GM23248 (cell line): ENCODE measurements around the gene ENTREP3. TPM values are rescaled to one million over a fixed set of nuclear protein-coding genes. Genes with fewer than 3 reads are reported as not detected.
A peak's percentile ranks its signal among the peaks of the same experiment; 100 is the strongest.
"Not testable (repeated sequence)": the region's sequence is repeated elsewhere in the genome, so short reads cannot be mapped to it uniquely, and the experiment has no call there.

Source experiments
- DNase-seq: peaks from one replicate; pipeline ENCODE4 v3.0.0-alpha.2; 2015
- H2AFZ ChIP-seq: fragments of 200-600 bp; sonication (generic); 2 replicates; pipeline ENCODE4 v1.6.1; 2016; ENCODE audit warnings: antibody characterized with exemption
- H3F3A ChIP-seq: fragments of 200-600 bp; sonication (generic); 2 replicates; pipeline ENCODE4 v1.6.1; 2016; ENCODE audit warnings: mild to moderate bottlenecking, antibody characterized with exemption, mixed run types; ENCODE audit not compliant: insufficient read depth
- H3K27ac ChIP-seq: fragments of 200-600 bp; sonication (generic); 2 replicates; pipeline ENCODE4 v1.5.1; 2016; ENCODE audit warnings: mild to moderate bottlenecking
- H3K27me3 ChIP-seq: fragments of 200-600 bp; sonication (generic); replicated peaks from 2 replicates; pipeline ENCODE4 v1.6.1; 2016; ENCODE audit warnings: mild to moderate bottlenecking; ENCODE audit not compliant: insufficient read depth
- H3K36me3 ChIP-seq: fragments of 200-600 bp; sonication (generic); 2 replicates; pipeline ENCODE4 v1.6.1; 2016; ENCODE audit warnings: low read depth, mild to moderate bottlenecking
- H3K4me1 ChIP-seq: fragments of 200-600 bp; sonication (generic); 2 replicates; pipeline ENCODE4 v1.6.1; 2016; ENCODE audit warnings: mild to moderate bottlenecking; ENCODE audit not compliant: insufficient read depth
- H3K4me2 ChIP-seq: fragments of 200-600 bp; sonication (generic); one replicate; pipeline ENCODE4 v1.6.1; 2016; ENCODE audit warnings: mild to moderate bottlenecking; ENCODE audit not compliant: unreplicated experiment
- H3K4me3 ChIP-seq: fragments of 200-600 bp; sonication (generic); 2 replicates; pipeline ENCODE4 v1.5.1; 2016; ENCODE audit warnings: mild to moderate bottlenecking
- H3K79me2 ChIP-seq: fragments of 200-600 bp; sonication (generic); 2 replicates; pipeline ENCODE4 v1.6.1; 2016; ENCODE audit warnings: mild to moderate bottlenecking; ENCODE audit not compliant: insufficient read depth
- H3K9ac ChIP-seq: fragments of 200-600 bp; sonication (generic); 2 replicates; pipeline ENCODE4 v1.6.1; 2016; ENCODE audit warnings: mild to moderate bottlenecking
- H3K9me2 ChIP-seq: fragments of 200-600 bp; sonication (generic); 2 replicates; pipeline ENCODE4 v1.6.1; 2016; ENCODE audit warnings: mixed run types, mild to moderate bottlenecking, moderate library complexity; ENCODE audit not compliant: insufficient read depth
- H3K9me3 ChIP-seq: fragments of 200-600 bp; sonication (generic); one replicate; pipeline ENCODE4 v1.6.1; 2017; ENCODE audit warnings: low read depth
- H4K20me1 ChIP-seq: fragments of 200-600 bp; sonication (generic); 2 replicates; pipeline ENCODE4 v1.6.0; 2016; ENCODE audit not compliant: insufficient read depth
- EZH2 ChIP-seq: fragments of 200-600 bp; sonication (generic); IDR thresholded peaks from 2 replicates; pipeline ENCODE4 v1.6.1; 2018; ENCODE audit warnings: antibody characterized with exemption, mild to moderate bottlenecking; ENCODE audit not compliant: insufficient read depth, poor library complexity, severe bottlenecking
- EZH2phosphoT487 ChIP-seq: fragments of 200-600 bp; sonication (generic); IDR thresholded peaks from 2 replicates; pipeline ENCODE4 v1.6.1; 2018; ENCODE audit warnings: antibody characterized with exemption, moderate library complexity, mild to moderate bottlenecking, low read depth; ENCODE audit not compliant: insufficient read depth
- WGBS, 2 experiments: methylation state at CpG; one replicate each; pipeline ENCODE4 v1.1.6; 2015 to 2017; ENCODE audit warnings: low lambda C conversion rate in 2 of 2, low coverage in 1 of 2; ENCODE audit errors: missing lambda C conversion rate in 2 of 2; 5-methylcytosine and 5-hydroxymethylcytosine counted together
- in situ Hi-C: fragments of 300-500 bp; cut with MboI; formaldehyde crosslinking; loops from 2 replicates; pipeline ENCODE4 v1.15.0; 2020
- polyA plus RNA-seq: library from polyadenylated mRNA; unstranded; fragments of >200 nt; fragmentation: Nextera tagmentation; extraction: Ambion mirVana; gene quantifications from 2 replicates; pipeline ENCODE4 v1.2.1, GENCODE V29; 2016
- total RNA-seq: library from RNA; depleted of rRNA; stranded (reverse); fragments of >200 nt; shearing (Covaris generic); gene quantifications from 2 replicates; pipeline ENCODE4 v1.2.3, GENCODE V29; 2014

The ENTREP3 gene
- total and polyA plus RNA-seq, 2 experiments from 2014 or later: 8.0 TPM

GRCh38 chr1:155251566-155251965 lies 3.7 kb downstream of the ENTREP3 start:
- Histone ChIP-seq H3K79me2 (peaks cover 23% of the 10 kb centered on the region), H3K4me3 (no peak overlapping the region), H2AFZ (no peak overlapping the region), H3K4me1 (peaks cover 7% of the 10 kb centered on the region; the same call in 1 of the 2 replicates), H3K36me3 (no peaks in the 10 kb centered on the region), H3K27ac (no peak overlapping the region), H4K20me1 (no peaks in the 10 kb centered on the region), H3K9me3 (no peaks in the 10 kb centered on the region), H3K27me3 (no peaks in the 10 kb centered on the region), H3F3A (peaks cover 9% of the 10 kb centered on the region; the same call in 1 of the 2 replicates), H3K9me2 (no peaks in the 10 kb centered on the region), H3K9ac (no peak overlapping the region), H3K4me2 (no peak overlapping the region)
- in situ Hi-C loops: no loop called here
- 85 to 94% methylated on average over 3 to 7 of the region's 7 CpGs for WGBS, 2 experiments
- TF ChIP-seq EZH2: no peak
- no peak for TF ChIP-seq EZH2phosphoT487
- DNase-seq: no peak

- Histone ChIP-seq H3K27ac (no peak overlapping the region), H3K36me3 (no peaks in the 10 kb centered on the region), H3K27me3 (no peaks in the 10 kb centered on the region), H3K4me2 (no peak overlapping the region), H3K79me2 (peaks cover 23% of the 10 kb centered on the region), H3F3A (peaks cover 3% of the 10 kb centered on the region; the same call in 1 of the 2 replicates), H3K9ac (0 out of 2 replicates have a peak overlapping the region, but pooled peaks have one; percentile 26), H3K4me3 (no peak overlapping the region), H3K9me3 (no peaks in the 10 kb centered on the region), H3K9me2 (no peaks in the 10 kb centered on the region), H3K4me1 (peaks cover 7% of the 10 kb centered on the region; the same call in 1 of the 2 replicates), H4K20me1 (no peaks in the 10 kb centered on the region), H2AFZ (peak overlapping the region; percentile 68)
- TF ChIP-seq EZH2phosphoT487: no peak
- no peak for TF ChIP-seq EZH2
- peak; percentile 95 for DNase-seq
- in situ Hi-C loops: no loop called here
- WGBS, 2 experiments: 18 to 28% methylated on average over 22 of the region's 23 CpGs
These were observed 4.4 kb downstream of the ENTREP3 start for GRCh38 chr1:155250633-155251449.

DNA sequence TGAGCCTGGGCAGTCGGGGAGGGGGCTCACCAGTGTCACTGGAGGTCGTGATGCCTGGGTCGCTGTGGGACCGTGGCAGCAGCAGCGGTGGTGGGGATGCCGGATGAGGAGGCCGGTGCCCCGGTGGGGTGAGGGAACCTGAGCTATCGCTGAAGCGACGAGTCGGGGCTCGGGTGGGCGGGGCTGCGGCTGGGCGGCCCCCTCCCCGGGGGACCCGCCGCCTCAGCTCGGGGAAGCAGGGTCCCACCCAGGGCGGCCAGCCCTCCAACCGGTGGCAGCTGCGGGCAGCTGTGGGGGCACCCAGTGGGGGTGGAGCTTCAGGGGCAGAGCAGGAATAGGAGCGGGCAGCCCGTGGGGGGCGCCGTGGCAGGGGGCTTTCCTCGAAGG lies 5.0 kb downstream of the ENTREP3 start:
- no peak overlapping the region for H3K4me2 ChIP-seq
- peaks cover 9% of the 10 kb centered on the region; the same call in 1 of the 2 replicates for H3K4me1 ChIP-seq
- peaks cover 8% of the 10 kb centered on the region; the same call in 1 of the 2 replicates for H3F3A ChIP-seq
- 42 to 59% methylated on average over 10 to 23 of the region's 28 CpGs for WGBS, 2 experiments
- H3K9me3 ChIP-seq: no peaks in the 10 kb centered on the region
- peak overlapping the region; percentile 68 for H2AFZ ChIP-seq
- 0 out of 2 replicates have a peak overlapping the region, but pooled peaks have one; percentile 26 for H3K9ac ChIP-seq
- H3K36me3 ChIP-seq: no peaks in the 10 kb centered on the region
- in situ Hi-C loops: no loop called here
- H3K27ac ChIP-seq: no peak overlapping the region
- no peak for TF ChIP-seq EZH2phosphoT487
- no peak for TF ChIP-seq EZH2
- H3K79me2 ChIP-seq: peaks cover 23% of the 10 kb centered on the region
- H3K9me2 ChIP-seq: no peaks in the 10 kb centered on the region
- no peaks in the 10 kb centered on the region for H4K20me1 ChIP-seq
- no peaks in the 10 kb centered on the region for H3K27me3 ChIP-seq
- no peak overlapping the region for H3K4me3 ChIP-seq
- DNase-seq: no peak

GRCh38 chr1:155247667-155248553 lies 7.4 kb downstream of the ENTREP3 start:
- TF ChIP-seq EZH2phosphoT487 (no peak), EZH2 (no peak)
- H3K27ac ChIP-seq: no peak overlapping the region
- peaks cover 10% of the 10 kb centered on the region for H3K4me1 ChIP-seq
- H3K9ac ChIP-seq: no peak overlapping the region
- H2AFZ ChIP-seq: no peak overlapping the region
- no peaks in the 10 kb centered on the region for H4K20me1 ChIP-seq
- H3K9me3 ChIP-seq: no peaks in the 10 kb centered on the region
- peaks cover 9% of the 10 kb centered on the region for H3K79me2 ChIP-seq
- no peaks in the 10 kb centered on the region for H3K9me2 ChIP-seq
- no peaks in the 10 kb centered on the region for H3K36me3 ChIP-seq
- H3K4me3 ChIP-seq: no peak overlapping the region
- 91 to 92% methylated on average over 26 of the region's 26 CpGs for WGBS, 2 experiments
- no peak overlapping the region for H3K4me2 ChIP-seq
- DNase-seq: no peak
- H3K27me3 ChIP-seq: no peaks in the 10 kb centered on the region
- H3F3A ChIP-seq: peaks cover 23% of the 10 kb centered on the region
- in situ Hi-C loops: no loop called here

- Histone ChIP-seq H3K79me2 (peaks cover 17% of the 10 kb centered on the region), H3F3A (peaks cover 29% of the 10 kb centered on the region), H3K4me1 (peaks cover 14% of the 10 kb centered on the region)
- H3K4me3 ChIP-seq, H2AFZ ChIP-seq, H3K36me3 ChIP-seq, H3K4me2 ChIP-seq, H3K27me3 ChIP-seq, H3K27ac ChIP-seq, H3K9ac ChIP-seq, H3K9me3 ChIP-seq, H3K9me2 ChIP-seq, in situ Hi-C loops, H4K20me1 ChIP-seq, DNase-seq: not testable (repeated sequence)
- 90 to 94% methylated on average over 3 of the region's 3 CpGs for WGBS, 2 experiments
These were observed 8.5 kb downstream of the ENTREP3 start for GRCh38 chr1:155246796-155247195.
